Measurements from ENCODE around the gene ZNF384.

Gene ZNF384

DNA sequence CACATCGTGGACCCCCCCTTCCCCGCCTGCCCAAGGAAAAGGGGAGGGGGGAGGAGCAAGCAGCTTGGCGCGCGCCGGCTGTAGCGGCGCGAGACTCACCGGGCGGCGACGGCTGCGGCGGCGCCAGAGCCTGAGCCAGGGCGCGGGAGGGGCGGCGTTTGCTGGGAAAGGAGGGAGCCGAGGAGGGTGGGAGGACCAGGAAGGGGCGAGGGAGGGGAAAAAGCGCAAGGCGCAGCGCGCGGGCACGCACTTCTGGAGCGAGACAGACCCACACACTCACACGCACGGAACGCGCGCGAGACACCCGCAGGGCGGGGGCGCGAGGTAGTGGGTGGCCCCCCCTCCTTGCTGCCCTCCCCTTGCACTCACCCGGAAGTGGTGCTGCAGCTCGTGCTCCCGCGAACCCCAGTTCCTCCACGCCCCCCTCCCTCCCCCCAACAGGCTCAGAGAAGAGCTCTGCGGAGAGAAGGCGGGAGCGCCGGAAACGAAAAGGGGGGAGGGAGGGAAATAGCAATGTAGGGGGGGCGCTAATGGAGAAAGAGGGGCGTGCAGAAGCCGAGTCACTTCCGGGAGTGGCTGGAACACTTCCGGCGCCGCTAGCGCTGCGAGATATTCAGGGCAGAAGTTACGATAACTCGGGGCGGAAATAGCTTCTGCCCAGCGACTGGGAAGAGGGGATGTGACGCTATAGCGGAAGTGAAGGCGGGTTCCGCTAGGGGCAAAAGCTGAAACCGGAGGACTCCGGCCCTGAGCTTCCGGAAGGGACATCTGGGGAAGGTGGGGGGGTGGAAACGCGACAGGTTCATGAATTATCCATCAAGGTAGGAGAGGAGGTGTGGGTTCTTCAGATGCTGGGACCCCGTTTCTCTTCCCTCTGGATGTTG is at the start of gene ZNF384:
Gene ZNF384 (minus strand): TSS at position 377 of the 884 bp plus-strand sequence. CDS start 9,855 bp downstream, outside the sequence.
- TF ChIP-seq, protein P1, sequence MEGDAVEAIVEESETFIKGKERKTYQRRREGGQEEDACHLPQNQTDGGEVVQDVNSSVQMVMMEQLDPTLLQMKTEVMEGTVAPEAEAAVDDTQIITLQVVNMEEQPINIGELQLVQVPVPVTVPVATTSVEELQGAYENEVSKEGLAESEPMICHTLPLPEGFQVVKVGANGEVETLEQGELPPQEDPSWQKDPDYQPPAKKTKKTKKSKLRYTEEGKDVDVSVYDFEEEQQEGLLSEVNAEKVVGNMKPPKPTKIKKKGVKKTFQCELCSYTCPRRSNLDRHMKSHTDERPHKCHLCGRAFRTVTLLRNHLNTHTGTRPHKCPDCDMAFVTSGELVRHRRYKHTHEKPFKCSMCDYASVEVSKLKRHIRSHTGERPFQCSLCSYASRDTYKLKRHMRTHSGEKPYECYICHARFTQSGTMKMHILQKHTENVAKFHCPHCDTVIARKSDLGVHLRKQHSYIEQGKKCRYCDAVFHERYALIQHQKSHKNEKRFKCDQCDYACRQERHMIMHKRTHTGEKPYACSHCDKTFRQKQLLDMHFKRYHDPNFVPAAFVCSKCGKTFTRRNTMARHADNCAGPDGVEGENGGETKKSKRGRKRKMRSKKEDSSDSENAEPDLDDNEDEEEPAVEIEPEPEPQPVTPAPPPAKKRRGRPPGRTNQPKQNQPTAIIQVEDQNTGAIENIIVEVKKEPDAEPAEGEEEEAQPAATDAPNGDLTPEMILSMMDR (IDR thresholded peaks at IDR 0.05; ENCODE audit: insufficient read depth, low read depth, low read length, missing control alignments): no peak
- peak; percentile 99 for DNase-seq (ENCODE audit: low read depth)

DNA sequence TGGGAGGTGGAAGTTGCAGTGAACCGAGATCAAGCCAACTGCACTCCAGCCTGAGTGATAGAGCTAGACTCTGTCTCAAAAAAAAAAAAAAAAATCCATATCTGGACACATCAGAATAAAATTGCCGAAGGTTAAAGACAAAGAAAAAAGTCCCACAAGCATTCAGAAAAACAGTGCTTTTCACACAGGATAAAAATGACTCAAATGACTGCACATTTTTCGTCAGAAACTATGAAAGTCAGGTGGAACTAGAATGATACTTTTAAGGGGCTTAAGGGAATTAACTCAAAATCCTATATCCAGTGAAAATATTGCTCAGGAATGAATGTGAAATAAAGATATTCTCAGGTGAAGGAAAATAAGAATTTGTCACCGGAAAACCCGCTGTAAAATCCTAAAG is 47.6 kb upstream of the ZNF384 start:
- H3K4me3 ChIP-seq (ENCODE audit: low read depth, low read length): no peak overlapping the region
- no peak for DNase-seq (ENCODE audit: low read depth)
- TF ChIP-seq, protein P1 (IDR thresholded peaks at IDR 0.05; ENCODE audit: insufficient read depth, low read depth, low read length, missing control alignments): no peak

More for the DNA sequence above, at the start of gene ZNF384:
- peak within 1 kb of the TSS; percentile 88 for H3K4me3 ChIP-seq (ENCODE audit: low read depth, low read length)

DNA sequence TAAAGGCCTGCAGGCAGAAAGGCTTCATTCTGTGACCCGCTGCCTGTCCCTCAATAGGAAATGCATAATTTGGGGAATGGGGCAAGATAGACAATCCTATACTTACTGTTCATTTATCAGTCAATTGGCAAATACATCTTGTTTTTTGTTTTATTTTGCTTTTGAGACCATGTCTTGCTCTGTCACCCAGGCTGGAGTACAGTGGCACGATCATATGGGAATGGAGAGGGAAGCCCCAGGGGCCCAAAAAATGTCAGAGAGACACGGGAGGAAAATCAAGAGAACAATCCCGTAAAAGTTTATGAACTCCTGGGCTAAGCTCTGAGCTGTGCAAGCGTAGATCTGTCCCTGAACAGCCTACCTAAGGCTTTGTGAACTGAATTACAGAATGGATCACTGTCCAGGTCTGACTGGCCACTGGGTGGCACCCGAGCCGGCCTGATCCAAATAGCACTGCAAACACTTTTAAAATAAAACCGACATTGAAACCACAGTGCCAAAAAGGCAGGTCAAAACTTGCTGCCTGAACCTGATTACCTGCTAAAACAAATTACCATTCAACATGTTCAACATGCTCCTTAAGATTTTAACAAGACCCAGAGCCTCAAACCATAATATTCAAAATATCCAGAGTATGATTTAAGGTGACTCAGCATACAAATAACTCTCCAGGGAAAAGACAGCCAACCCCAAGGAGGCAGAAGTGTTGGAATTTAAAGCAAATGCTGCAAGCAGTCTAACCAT is 46.4 kb upstream of the ZNF384 start:
- peak; percentile 58 for DNase-seq (ENCODE audit: low read depth)
- no peak overlapping the region for H3K4me3 ChIP-seq (ENCODE audit: low read depth, low read length)
- TF ChIP-seq, protein P1 (IDR thresholded peaks at IDR 0.05; ENCODE audit: insufficient read depth, low read depth, low read length, missing control alignments): peak; percentile 49

DNA sequence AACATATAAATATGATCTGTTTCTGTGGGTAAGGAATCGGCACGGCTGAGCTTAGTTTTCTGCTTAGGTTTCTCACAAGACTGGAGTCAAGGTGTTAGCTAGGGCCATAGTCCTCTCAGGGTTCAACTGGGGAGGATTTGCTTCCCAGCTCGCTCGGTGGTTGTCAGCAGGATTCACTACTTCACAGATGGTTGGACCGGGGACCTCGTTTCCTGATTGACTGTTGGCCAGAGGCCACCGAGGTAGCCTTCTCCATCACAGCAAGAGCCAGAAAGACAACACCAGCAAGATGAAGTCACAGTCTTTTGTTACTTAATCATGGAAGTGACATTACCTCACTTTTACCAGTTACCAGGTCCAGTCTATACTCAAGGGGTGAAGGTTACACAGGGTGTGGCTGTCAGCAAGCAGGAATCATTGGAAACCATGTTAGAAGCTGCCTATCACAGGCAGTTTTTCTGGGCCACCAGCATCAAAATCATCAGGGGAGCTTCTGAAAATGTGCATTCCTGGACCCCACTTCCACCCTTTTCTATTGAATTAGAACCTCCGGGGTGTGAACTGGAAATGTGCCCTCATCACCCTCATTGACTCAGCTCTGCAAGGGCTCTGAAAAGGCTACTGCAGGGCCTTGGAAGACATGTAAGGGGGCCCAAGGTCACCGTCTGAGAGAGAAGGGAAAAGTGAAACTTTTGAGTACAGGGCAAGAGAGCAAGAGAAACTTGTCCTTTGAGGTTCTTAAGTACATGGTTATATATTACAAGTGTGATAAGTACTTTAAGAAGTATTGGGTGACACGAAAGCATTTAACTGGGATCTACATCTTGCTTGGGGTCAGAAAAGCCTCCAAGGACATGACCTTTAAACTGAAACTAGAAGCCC is 45.6 kb upstream of the ZNF384 start:
- DNase-seq (ENCODE audit: low read depth): no peak
- H3K4me3 ChIP-seq (ENCODE audit: low read depth, low read length): no peak overlapping the region
- TF ChIP-seq, protein P1 (IDR thresholded peaks at IDR 0.05; ENCODE audit: insufficient read depth, low read depth, low read length, missing control alignments): no peak

DNA sequence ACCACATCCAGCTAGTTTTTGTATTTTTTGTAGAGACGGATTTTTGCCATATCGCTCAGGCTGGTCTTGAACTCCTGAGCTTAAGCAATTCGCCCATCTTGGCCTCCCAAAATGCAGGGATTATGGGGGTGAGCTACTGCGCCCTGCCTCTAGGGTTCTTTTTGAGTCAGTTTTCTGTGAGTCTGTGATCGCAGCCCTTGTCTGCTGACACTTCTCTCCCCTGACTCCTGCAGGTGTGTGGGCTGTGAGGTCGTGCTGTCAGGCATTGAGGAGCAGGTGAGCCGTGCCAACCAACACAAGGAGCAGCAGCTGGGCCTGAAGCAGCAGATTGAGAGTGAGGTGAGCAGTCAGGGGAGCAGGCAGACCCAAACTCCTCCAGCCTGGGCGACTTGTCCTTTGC is 41.0 kb upstream of the ZNF384 start:
- TF ChIP-seq, protein P1 (IDR thresholded peaks at IDR 0.05; ENCODE audit: insufficient read depth, low read depth, low read length, missing control alignments): no peak
- H3K4me3 ChIP-seq (ENCODE audit: low read depth, low read length): no peak overlapping the region
- peak; percentile 30 for DNase-seq (ENCODE audit: low read depth)

DNA sequence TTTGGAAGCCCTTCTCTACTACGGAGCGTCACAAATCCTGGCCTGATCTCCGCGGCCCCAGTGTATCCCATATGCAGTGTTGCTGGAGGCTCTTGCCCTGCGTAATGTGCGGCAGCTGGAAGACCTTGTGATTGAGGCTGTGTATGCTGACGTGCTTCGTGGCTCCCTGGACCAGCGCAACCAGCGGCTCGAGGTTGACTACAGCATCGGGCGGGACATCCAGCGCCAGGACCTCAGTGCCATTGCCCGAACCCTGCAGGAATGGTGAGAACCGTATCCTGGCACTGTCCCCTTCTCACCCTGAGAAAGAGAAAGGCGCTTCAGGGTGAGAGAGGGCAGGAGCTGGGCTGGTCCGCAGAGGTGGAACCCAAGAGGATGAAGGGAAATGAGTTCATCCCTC is 40.0 kb upstream of the ZNF384 start:
- H3K4me3 ChIP-seq (ENCODE audit: low read depth, low read length): no peak overlapping the region
- DNase-seq (ENCODE audit: low read depth): no peak
- TF ChIP-seq, protein P1 (IDR thresholded peaks at IDR 0.05; ENCODE audit: insufficient read depth, low read depth, low read length, missing control alignments): no peak

All from GM12865 (cell line).